H9 (cell line): ENCODE results near the gene MRPL57. TPM values are rescaled to one million over a fixed set of nuclear protein-coding genes. Genes with fewer than 3 reads are reported as not detected.

Experiments
- DNase-seq: peaks from one replicate; pipeline ENCODE4 v3.0.0-alpha.2; 2017
- H2AFZ ChIP-seq: one replicate; pipeline ENCODE4 v1.6.1; 2013; ENCODE audit warnings: mild to moderate bottlenecking, low read length, control low read depth, moderate library complexity
- H2AK5ac ChIP-seq: 2 replicates; pipeline ENCODE4 v1.6.1; 2013; ENCODE audit warnings: low read length, control low read depth, mixed read lengths; ENCODE audit not compliant: insufficient read length
- H2BK120ac ChIP-seq: one replicate; pipeline ENCODE4 v1.6.1; 2013; ENCODE audit warnings: low read depth, mild to moderate bottlenecking, low read length, control low read depth, inconsistent platforms; ENCODE audit not compliant: poor library complexity, severe bottlenecking
- H2BK12ac ChIP-seq: 2 replicates; pipeline ENCODE4 v1.6.1; 2013; ENCODE audit warnings: low read length, control low read depth, mixed read lengths, low read depth; ENCODE audit not compliant: insufficient read length
- H2BK15ac ChIP-seq: 2 replicates; pipeline ENCODE4 v1.6.1; 2013; ENCODE audit warnings: low read depth, low read length, control low read depth
- H2BK20ac ChIP-seq: one replicate; pipeline ENCODE4 v1.6.1; 2013; ENCODE audit warnings: low read depth, mild to moderate bottlenecking, low read length, control low read depth, inconsistent platforms; ENCODE audit not compliant: poor library complexity, severe bottlenecking
- H2BK5ac ChIP-seq: 2 replicates; pipeline ENCODE4 v1.6.1; 2013; ENCODE audit warnings: low read length, control low read depth, mixed read lengths; ENCODE audit not compliant: insufficient read length
- H3K14ac ChIP-seq: 2 replicates; pipeline ENCODE4 v1.6.1; 2013; ENCODE audit warnings: low read length, control low read depth; ENCODE audit not compliant: insufficient read depth
- H3K18ac ChIP-seq: 2 replicates; pipeline ENCODE4 v1.6.1; 2013; ENCODE audit warnings: low read depth, mild to moderate bottlenecking, mixed read lengths, low read length, control low read depth; ENCODE audit not compliant: insufficient read length
- H3K23ac ChIP-seq: 2 replicates; pipeline ENCODE4 v1.6.1; 2013; ENCODE audit warnings: low read length, control low read depth, mixed read lengths, low read depth; ENCODE audit not compliant: insufficient read length
- H3K23me2 ChIP-seq: 2 replicates; pipeline ENCODE4 v1.6.1; 2013; ENCODE audit warnings: low read depth, mild to moderate bottlenecking, mixed read lengths, low read length, control low read depth; ENCODE audit not compliant: insufficient read length, poor library complexity, severe bottlenecking
- H3K27ac ChIP-seq: 2 replicates; pipeline ENCODE4 v1.5.1; 2013; ENCODE audit warnings: low read length, control low read depth, mixed read lengths, low read depth; ENCODE audit not compliant: insufficient read length
- H3K27me3 ChIP-seq: 2 replicates; pipeline ENCODE4 v1.6.1; 2013; ENCODE audit warnings: low read length, control low read depth, inconsistent platforms; ENCODE audit not compliant: insufficient read depth
- H3K4ac ChIP-seq: 2 replicates; pipeline ENCODE4 v1.6.1; 2013; ENCODE audit warnings: low read depth, mild to moderate bottlenecking, control low read depth, inconsistent platforms, low read length, moderate library complexity
- H3K4me1 ChIP-seq: 2 replicates; pipeline ENCODE4 v1.6.1; 2013; ENCODE audit warnings: low read length, control low read depth, inconsistent platforms; ENCODE audit not compliant: insufficient read depth
- H3K4me2 ChIP-seq: 2 replicates; pipeline ENCODE4 v1.6.1; 2013; ENCODE audit warnings: low read length, control low read depth, mixed read lengths; ENCODE audit not compliant: insufficient read length, insufficient read depth
- H3K56ac ChIP-seq: 2 replicates; pipeline ENCODE4 v1.6.1; 2013; ENCODE audit warnings: low read depth, mild to moderate bottlenecking, mixed read lengths, low read length, control low read depth; ENCODE audit not compliant: insufficient read length
- H3K79me1 ChIP-seq: 2 replicates; pipeline ENCODE4 v1.6.1; 2013; ENCODE audit warnings: low read depth, mild to moderate bottlenecking, moderate library complexity, low read length, control low read depth, inconsistent platforms; ENCODE audit not compliant: insufficient read depth, poor library complexity, severe bottlenecking
- H3K79me2 ChIP-seq: 2 replicates; pipeline ENCODE4 v1.6.1; 2013; ENCODE audit warnings: low read length, control low read depth, inconsistent platforms; ENCODE audit not compliant: insufficient read depth
- H3K9ac ChIP-seq: 2 replicates; pipeline ENCODE4 v1.6.1; 2013; ENCODE audit warnings: low read length, control low read depth, mixed read lengths; ENCODE audit not compliant: insufficient read length; ENCODE audit errors: extremely low read depth
- H3K9me3 ChIP-seq: one replicate; pipeline ENCODE4 v1.6.1; 2013; ENCODE audit warnings: low read depth, low read length, inconsistent platforms; ENCODE audit not compliant: control insufficient read depth
- H3T11ph ChIP-seq: one replicate; pipeline ENCODE4 v1.6.1; 2013; ENCODE audit warnings: mild to moderate bottlenecking, low read length, control low read depth, inconsistent platforms
- H4K20me1 ChIP-seq: one replicate; pipeline ENCODE4 v1.6.1; 2013; ENCODE audit not compliant: control insufficient read depth, insufficient read length, insufficient read depth
- H4K5ac ChIP-seq: 2 replicates; pipeline ENCODE4 v1.6.1; 2013; ENCODE audit warnings: low read depth, mild to moderate bottlenecking, mixed read lengths, low read length, control low read depth; ENCODE audit not compliant: insufficient read length
- H4K8ac ChIP-seq: replicated peaks from 2 replicates; pipeline ENCODE4 v1.6.1; 2013; ENCODE audit warnings: low read length, control low read depth, mixed read lengths, low read depth; ENCODE audit not compliant: insufficient read length
- H4K91ac ChIP-seq: 2 replicates; pipeline ENCODE4 v1.6.1; 2013; ENCODE audit warnings: low read depth, mild to moderate bottlenecking, moderate library complexity, mixed read lengths, low read length, control low read depth; ENCODE audit not compliant: insufficient read length
- H3K27ac Mint-ChIP-seq, 3 experiments: 2 replicates in 2 of 3; 3 replicates in 1 of 3; pipeline ENCODE4 v1.8.0; 2020 to 2021; ENCODE audit warnings: mixed read lengths in 3 of 3, mild to moderate bottlenecking in 1 of 3, moderate library complexity in 1 of 3
- H3K27me3 Mint-ChIP-seq: 2 replicates; pipeline ENCODE4 v1.8.0; 2021; ENCODE audit warnings: low read depth, mild to moderate bottlenecking, moderate library complexity, mixed read lengths
- H3K36me3 Mint-ChIP-seq, 3 experiments: 2 replicates in 2 of 3; 3 replicates in 1 of 3; pipeline ENCODE4 v1.8.0; 2020 to 2021; ENCODE audit warnings: low read depth in 3 of 3, mixed read lengths in 3 of 3; ENCODE audit not compliant: insufficient read depth in 1 of 3
- H3K4me1 Mint-ChIP-seq, 2 experiments: 2 replicates each; pipeline ENCODE4 v1.8.0; 2020; ENCODE audit warnings: mixed read lengths in 2 of 2
- H3K4me3 Mint-ChIP-seq, 2 experiments: 2 replicates in 1 of 2; 3 replicates in 1 of 2; pipeline ENCODE4 v1.8.0; 2020 to 2021; ENCODE audit warnings: mild to moderate bottlenecking in 2 of 2, mixed read lengths in 2 of 2, moderate library complexity in 1 of 2
- H3K9me3 Mint-ChIP-seq, 2 experiments: 2 replicates in 1 of 2; 3 replicates in 1 of 2; pipeline ENCODE4 v1.8.0; 2020; ENCODE audit warnings: mild to moderate bottlenecking in 2 of 2, mixed read lengths in 2 of 2, moderate library complexity in 1 of 2
- CTCF ChIP-seq: fragments of 200-600 bp; sonication (generic); conservative IDR thresholded peaks from 3 replicates; pipeline ENCODE4 v1.8.0; 2021; ENCODE audit warnings: antibody characterized with exemption, mild to moderate bottlenecking
- WGBS: extraction: QIAGEN DNeasy Blood & Tissue Kit; methylation state at CpG from one replicate; pipeline ENCODE4 v1.1.7; 2013; ENCODE audit warnings: missing lambda C conversion rate, low lambda C conversion rate, mixed read lengths; ENCODE audit not compliant: insufficient read length; ENCODE audit errors: extremely low coverage; 5-methylcytosine and 5-hydroxymethylcytosine counted together
- total RNA-seq: library from RNA; stranded (reverse); gene quantifications from 2 replicates; pipeline ENCODE4 v1.2.1, GENCODE V29; 2021

The MRPL57 gene
- total RNA-seq, 1 experiment from 2014 or later = 33.2 TPM

GRCh38 chr13:21202767-21203531 lies 26.5 kb downstream of the MRPL57 start:
- H3K27ac Mint-ChIP-seq = no peak overlapping the region; a peak in 1 of 7 replicates
- no peaks in the 10 kb centered on the region for H3K79me2 ChIP-seq
- H2BK12ac ChIP-seq = no peak overlapping the region
- no peak overlapping the region for H3T11ph ChIP-seq
- no peaks in the 10 kb centered on the region for H3K27me3 ChIP-seq
- H3K14ac ChIP-seq = no peak overlapping the region
- TF ChIP-seq CTCF = no peak
- no peak overlapping the region for H3K4me2 ChIP-seq
- H4K91ac ChIP-seq = no peak overlapping the region
- H3K4me3 Mint-ChIP-seq = no peak overlapping the region
- no peak overlapping the region for H2BK20ac ChIP-seq
- no peak overlapping the region for H3K23ac ChIP-seq
- H2AK5ac ChIP-seq = no peak overlapping the region
- H3K4me1 ChIP-seq = no peaks in the 10 kb centered on the region
- no CpG with 5 or more reads among the region's 3 CpGs for WGBS
- H4K20me1 ChIP-seq = no peaks in the 10 kb centered on the region
- no peak for DNase-seq
- peaks cover 20% of the 10 kb centered on the region for H3K9me3 ChIP-seq
- H2AFZ ChIP-seq = no peak overlapping the region
- no peak overlapping the region for H3K18ac ChIP-seq
- H3K23me2 ChIP-seq = no peaks in the 10 kb centered on the region
- no peak overlapping the region for H4K8ac ChIP-seq
- no peak overlapping the region for H3K27ac ChIP-seq
- no peaks in the 10 kb centered on the region; the same call in 1 of the 2 replicates for H3K27me3 Mint-ChIP-seq
- H3K56ac ChIP-seq = no peak overlapping the region
- no peak overlapping the region for H3K4ac ChIP-seq
- H2BK120ac ChIP-seq = no peak overlapping the region
- H3K9ac ChIP-seq = no peak overlapping the region
- no peak overlapping the region for H2BK15ac ChIP-seq
- H3K9me3 Mint-ChIP-seq = peaks cover 50 to 51% of the 10 kb centered on the region in 2 experiments
- H4K5ac ChIP-seq = no peak overlapping the region
- peaks cover 17 to 32% (median 22%) of the 10 kb centered on the region in 3 experiments for H3K36me3 Mint-ChIP-seq
- H2BK5ac ChIP-seq = no peak overlapping the region
- no peaks in the 10 kb centered on the region for H3K4me1 Mint-ChIP-seq
- H3K79me1 ChIP-seq = no peaks in the 10 kb centered on the region
